NCI-H524 treated with DMSO at 0.1 percent for 48 hours (cell line): Measurements from ENCODE around the gene LAMB2.
A peak's percentile ranks its signal among the peaks of the same experiment; 100 is the strongest.

Experiments
- DNase-seq: peaks from one replicate; lab custom pipeline; 2025; lab: John Stamatoyannopoulos, UW

LAMB2 gene

DNA sequence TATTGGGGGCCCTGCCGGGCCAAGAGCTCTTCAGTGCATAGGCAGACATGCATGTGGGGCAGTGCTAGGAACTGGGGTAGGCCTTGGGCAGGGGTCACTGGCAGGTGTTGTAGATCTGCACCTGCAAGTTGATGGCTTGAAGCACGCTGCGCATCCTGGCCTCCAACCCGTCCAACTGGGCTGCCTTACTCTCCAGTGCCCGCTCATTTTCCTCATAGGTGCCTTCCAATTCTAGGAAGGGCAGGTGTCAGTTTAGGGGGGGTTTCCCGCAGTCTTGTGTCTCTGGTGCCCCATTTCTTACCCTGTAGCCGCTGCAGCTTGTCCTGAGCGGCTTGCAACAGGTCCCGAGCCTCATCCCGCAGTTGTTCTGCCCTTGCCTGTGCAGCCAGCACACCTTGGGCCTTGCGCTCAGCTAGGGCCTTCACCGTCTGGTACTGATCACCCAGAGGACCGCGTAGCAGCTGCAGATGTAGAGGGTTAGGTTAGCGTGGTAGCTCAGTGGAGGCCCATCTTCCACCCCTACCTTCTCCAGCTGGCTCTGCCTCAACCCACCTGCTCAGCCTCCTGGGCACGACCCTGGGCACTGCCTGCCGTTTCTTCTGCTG lies 11.6 kb downstream of the LAMB2 start:
- no peak for DNase-seq

DNA sequence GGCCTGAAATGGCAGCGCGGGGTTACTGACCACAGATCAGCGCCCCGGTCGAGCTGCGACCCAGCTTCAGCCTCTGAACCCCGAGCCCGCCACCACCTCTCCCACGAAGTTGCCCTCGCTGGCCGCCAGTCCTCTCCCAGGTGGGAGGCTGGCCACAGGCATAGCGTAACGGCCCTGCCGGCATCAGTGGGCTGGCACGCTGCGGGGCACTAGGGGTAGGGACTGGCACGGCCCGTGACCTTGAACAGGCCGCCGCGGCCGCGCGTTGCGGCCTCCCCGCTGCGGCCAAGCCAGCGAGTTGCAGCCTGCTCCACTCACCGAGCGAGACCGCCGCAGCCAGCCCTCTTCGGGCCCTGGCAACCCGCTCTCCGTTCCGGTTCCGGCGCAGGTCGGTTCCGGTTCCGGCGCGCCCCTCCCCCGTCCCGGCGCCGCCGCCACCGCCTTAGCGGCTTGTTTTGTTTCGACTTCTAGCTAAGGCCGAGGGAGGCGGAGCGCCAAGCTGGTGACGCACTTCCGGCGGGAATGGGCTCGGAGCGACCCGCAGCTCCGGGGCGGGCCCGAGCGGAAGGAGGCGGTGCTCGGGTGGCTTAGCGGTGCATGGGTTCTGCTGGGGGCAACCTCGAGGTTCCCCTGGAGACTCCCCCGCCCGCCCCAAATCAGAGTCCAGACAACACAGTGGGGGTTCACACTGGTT lies 12.3 kb downstream of the LAMB2 start, which contains the start of gene USP19:
TSS of gene USP19 (minus strand) at position 386 of the 694 bp plus-strand sequence. CDS start 1,678 bp downstream, outside the sequence.
- DNase-seq, result peak; percentile 43

DNA sequence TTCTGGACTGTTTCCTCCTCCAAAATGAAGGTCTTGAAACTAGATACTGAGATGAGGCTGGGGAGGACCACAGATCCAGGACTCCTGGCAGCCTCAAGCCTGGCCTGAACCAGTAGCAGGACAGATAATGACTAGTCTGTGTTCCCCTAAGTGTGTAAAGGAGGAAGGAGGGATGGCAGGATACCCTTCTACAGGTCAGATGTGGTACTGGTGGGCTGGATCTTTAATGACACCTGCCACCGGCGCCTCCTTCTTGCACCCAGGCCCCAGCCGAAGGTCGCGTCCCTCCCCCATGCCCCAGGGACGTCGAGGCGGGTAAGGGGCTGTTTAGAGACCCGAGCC lies 12.8 kb downstream of the LAMB2 start:
- DNase-seq, result no peak

DNA sequence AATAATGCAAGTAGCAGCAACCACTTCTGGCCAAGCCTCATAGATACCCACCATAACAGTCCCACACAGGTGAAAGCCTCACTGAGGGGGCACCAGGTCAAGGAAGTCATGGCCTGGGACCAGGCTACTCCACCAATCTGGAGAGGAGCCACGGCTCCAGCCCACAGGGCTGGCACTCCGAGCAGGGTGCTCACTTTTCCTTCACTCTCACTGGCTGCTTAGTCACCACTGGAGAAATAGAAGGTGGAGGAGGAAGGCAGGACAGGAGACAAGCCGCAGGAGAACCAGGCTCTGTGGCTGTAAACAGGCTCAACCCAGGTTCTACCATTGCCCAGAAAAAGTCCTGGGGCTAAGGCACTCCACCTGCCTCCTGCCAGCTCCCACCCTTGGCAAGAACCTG lies 13.4 kb downstream of the LAMB2 start:
- DNase-seq, result no peak

DNA sequence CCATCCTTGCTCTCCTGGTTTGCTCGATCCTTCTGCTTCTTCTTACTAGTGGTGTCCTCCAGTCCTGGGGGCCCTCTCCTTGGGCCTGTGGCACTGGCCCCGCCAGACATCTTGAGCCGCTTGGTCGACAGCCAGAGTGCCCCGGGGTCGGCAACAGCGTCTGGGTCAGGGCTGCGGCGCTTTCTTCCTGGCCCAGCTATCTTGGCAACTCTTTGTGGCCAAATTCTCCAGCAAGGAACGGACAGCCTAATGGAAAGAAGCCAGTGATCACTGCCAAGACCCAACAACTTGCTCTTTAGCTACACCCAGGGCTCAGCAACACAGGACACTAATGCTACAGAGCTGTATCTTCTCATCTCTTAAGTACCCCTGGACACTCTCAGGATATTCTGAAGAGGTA lies 13.8 kb downstream of the LAMB2 start:
- no peak for DNase-seq

DNA sequence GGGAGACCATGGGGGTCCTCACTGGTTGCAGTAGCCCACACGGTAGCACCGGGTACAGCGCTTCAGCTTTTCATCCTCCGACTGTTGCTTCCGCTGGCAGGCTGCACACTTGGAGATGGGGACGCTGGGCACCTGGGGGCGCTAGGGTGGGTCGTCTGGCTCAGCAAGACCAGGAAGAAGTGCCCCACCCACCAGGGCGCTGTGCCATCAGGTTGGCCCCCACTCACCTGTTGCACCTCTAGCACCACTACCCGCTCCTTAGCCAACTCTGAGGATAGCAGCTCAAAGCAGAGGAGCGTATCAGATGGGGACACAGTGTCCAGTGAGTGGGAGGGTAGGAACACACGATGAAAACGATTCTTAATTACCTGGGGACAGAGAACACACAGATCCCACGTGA lies 20.6 kb downstream of the LAMB2 start:
- no peak for DNase-seq

DNA sequence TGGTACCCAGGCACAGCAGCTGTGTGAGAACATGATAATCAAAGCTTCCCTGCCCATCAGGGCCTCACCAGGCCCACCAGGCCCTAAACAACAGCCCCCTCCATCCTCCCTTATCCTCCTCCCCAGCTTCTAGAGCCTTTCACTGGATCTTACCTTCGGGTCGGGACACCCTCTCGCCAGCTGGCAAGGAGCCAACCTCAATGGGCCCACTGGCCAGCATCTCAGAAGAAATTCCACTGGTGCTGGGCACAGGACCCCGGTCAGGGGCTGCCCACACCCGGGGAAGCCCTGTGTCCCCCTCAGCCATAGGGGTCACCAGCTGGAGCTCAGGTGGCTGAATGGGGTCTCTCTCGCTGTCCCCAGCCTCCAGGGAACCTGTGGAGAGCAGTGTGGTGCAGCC lies 21.5 kb downstream of the LAMB2 start:
- no peak for DNase-seq

DNA sequence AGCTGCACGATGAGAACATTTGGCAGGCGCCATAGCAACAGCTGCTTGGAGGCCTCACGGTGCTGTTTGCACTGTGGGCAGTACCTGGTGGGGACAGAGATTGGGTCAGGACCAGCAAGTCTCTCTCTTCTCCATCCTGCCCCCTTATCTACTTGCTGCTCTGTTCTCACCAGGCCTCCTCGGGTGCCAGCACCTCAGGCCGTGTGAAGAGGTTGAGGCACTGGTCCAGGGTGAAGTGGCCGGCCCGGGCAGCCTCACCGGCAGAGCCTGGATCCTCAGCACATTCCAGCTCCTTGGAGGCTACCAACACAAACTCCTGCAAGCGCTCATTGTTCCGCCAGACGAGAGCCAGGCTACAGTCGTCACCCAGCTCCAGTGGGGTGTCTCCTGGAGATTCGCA lies 22.1 kb downstream of the LAMB2 start:
- DNase-seq, result no peak

DNA sequence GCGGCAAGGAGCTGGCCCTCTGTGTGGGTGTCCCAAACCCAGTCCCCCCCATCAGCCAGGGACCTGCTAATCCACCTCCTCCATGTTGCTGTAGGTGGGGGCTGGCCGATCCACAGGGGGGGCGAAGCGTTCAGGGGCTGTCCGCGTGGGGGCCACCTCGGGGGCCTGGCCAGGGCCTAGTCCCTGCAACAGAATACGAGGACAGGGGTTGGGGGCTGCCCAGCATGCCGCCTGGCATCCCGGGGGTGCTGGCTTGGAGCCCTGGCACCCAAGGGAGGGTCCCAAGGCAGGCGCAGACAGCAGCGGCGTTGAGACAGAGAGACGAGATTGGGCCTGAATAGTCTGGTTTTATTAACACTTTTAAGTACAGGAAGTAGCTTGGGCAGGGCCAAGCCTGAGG lies 24.5 kb downstream of the LAMB2 start:
- no peak for DNase-seq

DNA sequence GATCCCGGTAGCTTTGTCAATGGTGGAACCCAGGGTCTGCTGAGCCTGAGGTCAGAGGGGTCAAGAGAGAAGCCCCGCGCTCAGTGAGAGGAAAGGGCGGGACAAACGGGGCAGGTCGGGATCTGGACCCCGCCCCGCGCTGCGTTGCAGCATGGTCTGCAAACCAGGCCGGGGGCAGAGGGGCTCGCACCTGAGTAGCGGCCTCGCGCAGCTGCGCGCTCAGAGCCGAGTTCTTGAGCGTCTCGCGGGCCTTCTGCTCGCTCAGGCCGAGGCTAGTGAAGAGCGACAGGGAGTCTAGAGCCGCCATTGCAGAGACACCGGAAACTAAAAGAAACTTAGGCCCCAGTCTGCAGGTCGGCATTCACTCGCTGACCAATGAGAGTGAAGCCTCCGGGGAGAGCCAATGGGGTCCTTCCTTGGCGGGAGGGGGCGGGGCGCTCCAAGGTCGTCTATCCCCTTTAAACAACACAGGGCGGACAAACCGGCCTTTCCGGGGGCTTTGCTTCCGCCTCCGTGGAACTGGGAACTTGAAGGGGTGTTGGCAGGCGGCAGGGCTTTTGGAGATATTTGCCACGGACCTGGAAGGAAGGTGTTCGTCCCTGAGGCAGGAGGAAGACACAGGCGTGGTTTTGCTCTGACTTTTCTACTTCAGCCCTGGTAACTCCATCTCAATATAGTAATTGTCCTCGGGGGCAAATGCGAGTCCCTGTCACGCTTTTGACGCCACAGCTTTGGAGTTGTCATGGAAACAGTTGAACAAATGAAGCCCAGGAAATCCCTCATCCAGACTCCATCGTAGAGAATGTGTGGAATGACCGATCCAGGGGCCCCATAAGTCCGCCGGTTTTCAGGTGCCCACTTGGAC lies 28.2 kb downstream of the LAMB2 start, which contains the start of gene QARS1:
TSS of gene QARS1 (minus strand) at position 331 of the 865 bp plus-strand sequence. CDS start at position 307, 24 bp downstream.
- peak; percentile 27 for DNase-seq

DNA sequence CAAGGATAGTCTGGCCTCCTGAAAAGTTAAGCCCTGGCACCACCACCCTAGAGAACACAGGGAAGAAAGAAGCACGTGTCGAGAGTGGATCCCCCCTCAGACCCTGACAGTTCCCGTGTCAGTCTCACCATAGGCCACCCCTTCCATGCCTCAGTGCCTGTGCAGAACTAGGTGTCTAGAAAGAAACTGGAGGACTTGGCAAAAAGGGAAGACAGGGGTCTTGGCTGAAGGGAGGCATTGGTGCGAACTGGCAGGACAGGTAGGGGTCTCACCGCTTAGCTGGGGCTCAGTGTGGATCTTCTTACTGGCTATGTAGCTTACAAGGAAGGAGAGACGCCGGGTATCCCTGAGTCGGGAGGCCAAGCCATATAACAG lies 28.8 kb downstream of the LAMB2 start:
- DNase-seq, result no peak

DNA sequence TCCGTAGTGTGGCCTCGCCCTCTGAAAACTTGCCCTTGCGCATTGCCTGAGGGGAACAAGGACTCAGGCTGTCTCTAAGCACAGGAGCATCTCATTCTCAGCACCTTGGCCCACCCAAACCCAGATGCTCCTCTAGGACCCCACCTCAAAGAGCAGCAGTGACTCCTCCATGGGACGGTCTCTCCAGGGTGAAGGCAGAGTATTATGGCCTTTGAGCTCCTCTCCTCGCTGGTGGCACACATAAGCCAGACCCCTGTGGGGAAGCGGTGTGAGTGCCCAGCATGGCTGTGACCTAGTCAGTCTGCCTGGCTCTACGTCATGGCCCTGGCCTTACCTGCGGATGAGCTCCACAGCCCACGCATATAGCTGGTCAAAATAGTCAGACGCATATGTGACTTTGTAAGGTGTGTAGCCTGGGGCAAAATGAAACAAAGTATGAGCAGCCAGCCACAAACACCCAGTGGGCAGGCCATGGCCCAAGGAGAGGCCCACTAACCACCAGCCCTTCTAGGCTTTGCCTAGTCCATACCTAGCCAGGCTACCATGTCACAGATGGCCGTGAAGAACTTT lies 32.7 kb downstream of the LAMB2 start:
- DNase-seq, result no peak

DNA sequence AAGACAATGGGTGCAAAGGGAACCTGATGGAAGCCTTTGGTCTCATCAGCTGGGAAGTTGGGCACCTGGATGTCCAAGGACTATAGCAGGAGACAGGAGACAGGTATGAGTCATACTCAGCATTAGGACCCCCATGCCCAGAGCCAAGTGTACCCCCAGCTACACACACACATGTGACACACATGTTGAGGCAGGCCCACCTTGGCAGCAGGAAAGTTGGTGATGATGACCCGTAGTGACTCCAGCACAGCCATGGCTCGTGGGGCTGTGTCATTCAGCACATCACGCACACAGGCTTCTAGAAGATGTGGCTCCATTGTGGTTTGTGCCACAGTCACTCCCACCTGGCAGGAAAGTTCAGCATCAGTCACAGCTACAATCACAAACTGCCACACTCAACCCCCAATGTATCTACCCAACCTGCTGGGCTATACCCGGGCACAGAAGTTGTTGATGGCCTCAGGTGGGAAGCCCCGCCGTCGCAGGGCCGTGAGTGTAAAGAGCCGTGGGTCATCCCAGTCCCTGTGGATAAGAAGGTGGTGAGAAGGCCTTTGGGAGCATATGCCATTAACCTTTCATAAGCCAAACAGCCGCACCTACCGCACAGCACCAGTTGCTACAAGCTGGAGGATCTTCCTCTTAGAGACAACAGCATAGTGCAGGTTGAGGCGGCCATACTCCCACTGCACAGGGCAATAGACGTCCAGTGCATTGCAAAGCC lies 33.8 kb downstream of the LAMB2 start:
- DNase-seq, result no peak

DNA sequence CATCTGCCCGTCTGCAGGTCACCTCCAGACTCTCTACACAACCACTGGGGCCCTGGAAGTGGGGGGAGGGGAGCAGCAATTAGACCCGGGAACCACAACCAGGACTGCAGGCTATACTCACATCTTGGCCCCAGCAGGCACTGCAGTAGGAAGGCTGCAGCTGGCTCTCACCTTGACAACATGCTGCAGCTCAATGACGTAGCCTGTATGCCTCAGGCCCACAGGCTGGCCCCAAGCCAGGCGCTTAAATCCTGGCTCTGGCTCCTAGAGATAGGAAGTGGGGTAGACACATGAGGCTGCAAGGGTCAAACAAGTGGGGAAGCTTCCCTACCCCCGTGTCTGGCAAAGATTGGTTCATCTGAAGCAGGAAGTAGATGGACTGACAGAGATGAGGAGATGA lies 34.4 kb downstream of the LAMB2 start:
- no peak for DNase-seq

DNA sequence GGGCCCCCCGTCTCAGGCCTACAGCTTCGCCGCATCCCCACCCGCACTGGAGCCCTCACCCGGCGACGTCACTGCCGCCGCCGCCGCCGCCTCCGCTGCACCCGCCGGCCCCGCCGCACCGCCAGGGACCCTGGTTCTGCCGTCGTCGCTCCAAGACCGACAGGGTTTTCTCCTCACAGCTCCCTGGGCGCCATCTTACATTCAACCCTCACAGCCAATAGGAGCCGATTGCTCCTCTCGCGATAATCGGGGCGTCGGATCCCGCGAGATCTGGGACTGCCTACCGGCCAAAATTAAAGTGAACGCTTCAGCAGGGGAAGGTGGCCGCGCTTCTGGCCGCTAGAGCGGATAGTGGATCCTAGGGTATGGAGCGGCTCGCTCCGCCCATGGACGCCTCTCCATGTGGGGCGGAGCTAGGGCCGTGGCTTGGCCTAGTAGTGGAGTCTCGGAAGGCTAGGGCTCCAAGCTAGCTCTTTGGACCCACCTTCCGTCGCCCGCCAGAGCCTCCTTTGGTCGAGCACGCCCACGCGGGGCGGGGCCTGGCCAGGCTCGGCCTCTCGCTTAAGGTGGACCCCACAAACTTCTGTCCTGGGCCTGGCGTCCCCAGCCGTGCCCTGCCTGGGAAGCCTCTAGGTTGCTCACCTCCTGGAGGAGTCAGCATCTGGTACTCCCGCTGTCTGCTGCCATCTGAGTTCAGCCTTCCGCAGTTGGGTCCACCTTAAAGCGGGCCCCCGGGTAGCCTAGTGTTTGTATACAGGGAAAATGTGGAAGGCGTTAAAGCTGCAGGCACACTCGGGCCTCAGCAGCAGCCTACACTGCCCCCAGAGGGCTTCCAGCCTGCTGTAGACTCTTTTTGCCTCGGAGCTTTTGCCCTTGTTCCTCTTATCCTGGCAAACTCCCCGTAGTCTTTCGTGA lies 38.7 kb downstream of the LAMB2 start, which contains the start of gene QRICH1:
TSS of gene QRICH1 (minus strand) at position 219 of the 915 bp plus-strand sequence. CDS start 17,054 bp downstream, outside the sequence.
- peak; percentile 91 for DNase-seq

DNA sequence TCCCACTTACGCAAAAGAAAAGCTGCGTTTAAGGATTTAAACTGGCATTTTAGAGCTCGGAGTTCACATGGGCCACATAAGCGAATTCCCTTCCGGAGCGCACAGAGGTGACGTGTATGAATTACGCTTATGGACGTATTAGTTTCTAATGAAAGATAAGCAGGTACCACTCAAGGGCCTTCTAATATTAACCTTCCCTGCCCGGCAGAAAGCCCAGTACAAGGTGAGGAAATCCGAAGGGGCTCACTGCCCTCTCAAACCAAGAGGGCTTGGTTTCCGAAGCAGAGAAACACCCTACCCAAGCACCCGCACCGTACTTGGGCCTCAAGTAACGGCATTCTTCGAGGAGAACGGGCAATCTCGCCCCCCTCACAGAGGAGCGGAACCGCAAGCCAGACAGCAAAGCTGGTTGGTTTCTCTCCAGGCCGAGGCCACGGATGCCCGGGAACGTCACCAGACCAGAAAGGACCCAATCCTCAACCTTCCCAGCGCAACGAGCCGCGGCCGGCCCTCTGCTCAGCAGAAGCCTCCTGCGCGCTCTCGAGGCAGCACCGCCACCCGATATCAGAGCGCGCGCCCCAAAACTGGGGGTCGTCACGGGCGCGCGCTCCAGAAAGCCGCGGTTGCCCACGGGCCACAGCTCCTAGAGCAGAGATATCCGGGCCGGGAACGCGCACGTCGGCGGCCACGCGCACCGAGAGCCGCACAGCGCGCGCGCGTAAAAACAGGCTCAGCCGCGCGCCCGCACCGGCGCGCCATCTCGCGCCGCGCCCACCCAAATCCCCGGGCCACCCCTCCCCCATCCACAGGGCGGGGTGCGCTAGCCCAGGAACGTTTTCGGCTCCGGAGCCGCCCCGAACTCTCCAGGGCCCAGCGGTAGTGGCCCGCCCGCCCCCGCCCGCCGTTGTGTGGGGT lies 39.7 kb downstream of the LAMB2 start:
- peak; percentile 29 for DNase-seq

DNA sequence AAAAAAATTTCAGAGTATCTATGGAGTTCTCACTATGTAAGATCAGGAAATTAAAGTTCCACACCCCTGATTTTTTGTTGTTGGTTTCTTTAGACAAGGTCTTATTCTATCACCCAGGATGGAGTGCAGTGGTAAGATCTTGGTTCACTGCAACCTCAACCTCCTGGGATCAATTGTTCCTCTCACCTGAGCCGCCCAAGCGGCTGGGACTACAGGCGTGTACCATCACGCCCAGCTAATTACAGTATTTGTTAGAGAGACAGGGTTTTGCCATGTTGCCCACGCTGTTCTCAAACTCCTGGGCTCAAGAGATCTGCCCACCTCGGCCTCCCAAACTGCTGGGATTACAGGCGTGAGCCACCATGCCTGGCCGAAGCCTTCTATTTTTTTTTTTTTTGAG lies 51.4 kb downstream of the LAMB2 start:
- DNase-seq, result no peak

DNA sequence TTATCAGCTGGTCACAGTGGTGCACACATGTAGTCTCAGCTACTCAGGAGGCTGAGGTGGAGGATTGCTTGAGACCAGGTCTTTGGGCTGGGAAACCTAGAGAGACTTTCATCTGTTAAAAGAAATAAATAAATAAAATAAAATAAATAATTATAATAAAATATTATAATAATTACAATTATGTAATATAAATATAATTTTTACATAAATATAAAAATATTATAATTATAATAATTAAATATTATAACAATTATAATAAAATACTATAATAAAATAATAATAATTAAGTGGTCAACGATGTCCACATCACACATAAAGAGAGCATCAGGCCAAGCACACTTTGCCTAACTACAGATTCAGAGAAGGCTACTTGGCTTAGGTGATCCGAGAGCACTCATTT lies 53.6 kb downstream of the LAMB2 start:
- no peak for DNase-seq

DNA sequence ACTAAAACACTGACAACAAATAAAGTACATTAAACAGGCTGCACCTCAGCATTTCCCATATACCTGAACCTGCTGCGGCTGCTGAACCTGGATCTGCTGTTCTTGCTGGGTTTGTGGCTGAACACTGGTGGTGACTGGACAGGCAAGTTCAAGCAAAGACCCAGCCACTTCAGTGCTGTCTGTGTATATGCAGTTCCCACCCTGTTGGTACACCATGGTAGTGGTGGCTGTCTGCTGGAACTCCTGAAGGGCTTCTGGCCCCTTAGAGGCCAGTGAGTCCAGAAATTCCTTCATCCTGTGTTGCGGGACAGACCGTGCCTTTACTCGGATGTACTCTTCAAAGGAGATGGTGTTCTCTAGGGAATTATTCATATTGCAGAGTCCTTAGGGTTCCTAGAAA lies 56.2 kb downstream of the LAMB2 start:
- DNase-seq, result no peak

DNA sequence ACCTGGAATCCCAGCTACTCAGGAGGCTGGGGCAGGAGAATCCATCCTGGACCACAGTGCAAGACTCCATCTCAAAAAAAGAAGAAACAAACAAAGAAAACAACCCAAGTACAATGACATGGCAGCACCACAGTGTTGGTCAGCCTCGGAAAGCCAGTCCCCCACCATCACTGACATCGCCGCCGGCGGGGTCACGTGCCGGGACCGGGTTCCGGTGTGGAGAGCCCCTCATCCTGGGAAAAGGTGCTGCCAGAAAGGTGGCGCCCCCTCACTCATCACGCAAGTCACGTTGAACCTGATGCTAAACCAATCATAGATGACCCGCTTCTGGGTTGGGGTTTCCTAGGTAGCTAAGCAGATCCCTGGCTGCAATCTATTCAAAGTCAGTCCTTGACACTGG lies 56.7 kb downstream of the LAMB2 start:
- no peak for DNase-seq
